HUES64 (cell line): ENCODE data around the gene SEMA6D. TPM values are rescaled to one million over a fixed set of nuclear protein-coding genes. Genes with fewer than 3 reads are reported as not detected.

Experiments
- H3K27ac ChIP-seq: 2 replicates; pipeline ENCODE4 v1.7.0; 2013; ENCODE audit warnings: low read depth, low read length, inconsistent platforms
- H3K27me3 ChIP-seq: 2 replicates; pipeline ENCODE4 v1.6.1; 2013; ENCODE audit warnings: mild to moderate bottlenecking, low read length; ENCODE audit not compliant: insufficient read depth
- H3K36me3 ChIP-seq: 2 replicates; pipeline ENCODE4 v1.6.1; 2013; ENCODE audit warnings: mild to moderate bottlenecking, low read length; ENCODE audit not compliant: insufficient read depth
- H3K4me1 ChIP-seq: 2 replicates; pipeline ENCODE4 v1.6.1; 2013; ENCODE audit warnings: mild to moderate bottlenecking, low read length, moderate library complexity; ENCODE audit not compliant: insufficient read depth
- H3K4me3 ChIP-seq: 2 replicates; pipeline ENCODE4 v1.5.1; 2013; ENCODE audit warnings: mild to moderate bottlenecking, low read length, moderate library complexity
- H3K9ac ChIP-seq: 2 replicates; pipeline ENCODE4 v1.6.1; 2013; ENCODE audit warnings: mild to moderate bottlenecking, low read depth, low read length
- H3K9me3 ChIP-seq: 2 replicates; pipeline ENCODE4 v1.6.1; 2013; ENCODE audit warnings: low read depth, low read length; ENCODE audit not compliant: insufficient read depth
- WGBS: fragments of 150-250, 120-280 bp; methylation state at CpG from one replicate; pipeline ENCODE4 v1.1.7; 2013; ENCODE audit warnings: missing lambda C conversion rate; 5-methylcytosine and 5-hydroxymethylcytosine counted together
- polyA plus RNA-seq, 2 experiments: library from polyadenylated mRNA; stranded (reverse); fragments of 50-300 nt; gene quantifications; one replicate each; pipeline ENCODE4 v1.2.3, GENCODE V29; 2013

SEMA6D gene
- 7.3 TPM for polyA plus RNA-seq (2013, experiment 1 of 2)
- polyA plus RNA-seq (2013, experiment 2 of 2): 11.2 TPM

- Histone ChIP-seq H3K27me3 (peaks cover 43% of the 10 kb centered on the region), H3K9ac (peak within 1 kb of the TSS; percentile 64), H3K4me1 (peaks cover 38% of the 10 kb centered on the region), H3K4me3 (peak within 1 kb of the TSS; percentile 81), H3K27ac (peak within 1 kb of the TSS; percentile 46; the same call in 1 of the 2 replicates), H3K36me3 (no peaks in the 10 kb centered on the region), H3K9me3 (no peaks in the 10 kb centered on the region)
- WGBS: under 1% methylated on average over 40 of the region's 40 CpGs
Observed at GRCh38 chr15:47717036-47717612, at the start of gene SEMA6D. SEMA6D (plus strand) TSS chr15:47717505; CDS start chr15:47759799, 42,294 bp downstream.

- no peak overlapping the region for H3K9ac ChIP-seq
- no peaks in the 10 kb centered on the region for H3K27me3 ChIP-seq
- H3K9me3 ChIP-seq: no peaks in the 10 kb centered on the region
- no peak overlapping the region for H3K4me3 ChIP-seq
- WGBS: 98% methylated on average over 2 of the region's 2 CpGs
- no peak overlapping the region for H3K27ac ChIP-seq
- H3K4me1 ChIP-seq: peaks cover 12% of the 10 kb centered on the region
- H3K36me3 ChIP-seq: no peaks in the 10 kb centered on the region
Observed at GRCh38 chr15:47669221-47669620, 48.1 kb upstream of the SEMA6D start.

GRCh38 chr15:47670365-47670764, 46.9 kb upstream of the SEMA6D start:
- Histone ChIP-seq H3K27ac (no peak overlapping the region), H3K9me3 (no peaks in the 10 kb centered on the region), H3K4me1 (peaks cover 20% of the 10 kb centered on the region), H3K4me3 (no peak overlapping the region), H3K27me3 (no peaks in the 10 kb centered on the region), H3K36me3 (no peaks in the 10 kb centered on the region), H3K9ac (no peak overlapping the region)
- 83% methylated on average over 1 of the region's 1 CpG for WGBS

DNA sequence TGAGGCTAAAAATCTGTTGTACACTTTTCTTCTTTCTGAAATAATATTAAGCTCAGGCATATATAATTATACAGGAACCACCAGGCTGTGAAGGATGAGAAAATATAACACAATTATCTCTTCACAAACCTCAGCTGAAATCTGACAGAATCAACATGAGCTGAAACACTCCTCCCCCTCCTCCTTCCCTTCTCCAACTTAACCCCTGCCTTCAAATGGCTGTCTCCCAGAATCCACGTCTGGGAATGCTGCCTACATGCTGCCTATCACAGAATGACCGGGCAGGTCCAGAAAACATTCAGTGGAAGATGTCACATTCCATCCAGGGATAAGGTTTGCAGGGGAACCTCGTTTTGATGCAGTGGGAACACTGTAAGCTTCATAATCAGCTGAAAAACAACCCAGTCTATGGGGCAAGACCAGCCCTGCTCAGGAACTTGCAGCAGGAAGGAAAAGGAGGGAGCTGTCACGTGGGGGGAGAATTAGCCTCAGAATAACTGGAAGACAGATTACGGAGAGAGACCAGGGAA, 44.0 kb upstream of the SEMA6D start:
- Histone ChIP-seq H3K4me1 (peaks cover 29% of the 10 kb centered on the region), H3K27ac (no peak overlapping the region), H3K36me3 (no peaks in the 10 kb centered on the region), H3K4me3 (no peak overlapping the region), H3K9ac (no peak overlapping the region), H3K27me3 (no peaks in the 10 kb centered on the region), H3K9me3 (peaks cover 10% of the 10 kb centered on the region)
- WGBS: 39% methylated on average over 5 of the region's 5 CpGs

DNA sequence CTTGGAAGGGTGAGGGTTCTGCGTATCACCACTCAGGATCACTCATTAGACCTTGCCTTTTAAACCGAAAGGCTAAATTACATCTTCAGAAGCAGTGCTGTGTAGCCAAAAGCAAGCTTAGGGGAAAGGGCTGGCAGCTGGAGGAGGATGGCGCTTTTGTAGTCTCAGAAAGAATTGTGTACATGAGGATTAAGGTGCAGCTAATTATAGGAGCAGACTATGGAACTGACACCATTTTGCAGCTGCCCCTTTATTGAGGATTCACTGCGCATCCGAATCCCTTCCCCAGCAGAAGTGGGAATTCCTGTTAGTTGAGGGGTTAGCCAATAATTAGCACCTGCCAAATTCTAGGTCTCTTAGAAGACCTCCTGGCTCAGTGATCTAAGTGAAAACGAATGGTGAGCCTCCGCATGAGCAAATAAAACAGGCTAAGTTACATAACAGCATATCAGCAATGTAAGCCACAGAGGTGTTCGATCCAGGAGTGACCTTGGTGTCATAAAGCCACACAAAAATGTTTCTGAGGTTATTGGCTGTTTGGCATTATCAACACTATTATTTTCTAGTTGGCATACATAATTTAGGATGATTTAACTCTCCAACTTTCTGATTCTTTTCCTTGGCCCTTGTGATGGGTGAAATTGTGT, 42.6 kb upstream of the SEMA6D start:
- Histone ChIP-seq H3K27me3 (no peaks in the 10 kb centered on the region), H3K9me3 (peaks cover 10% of the 10 kb centered on the region), H3K4me3 (no peak overlapping the region), H3K27ac (no peak overlapping the region), H3K4me1 (peaks cover 29% of the 10 kb centered on the region), H3K9ac (no peak overlapping the region), H3K36me3 (no peaks in the 10 kb centered on the region)
- WGBS: 94% methylated on average over 8 of the region's 8 CpGs

- Histone ChIP-seq H3K9me3 (peaks cover 10% of the 10 kb centered on the region), H3K4me1 (peaks cover 29% of the 10 kb centered on the region), H3K27ac (no peak overlapping the region), H3K36me3 (no peaks in the 10 kb centered on the region), H3K27me3 (no peaks in the 10 kb centered on the region), H3K4me3 (no peak overlapping the region), H3K9ac (no peak overlapping the region)
- 50% methylated on average over 3 of the region's 3 CpGs for WGBS
Observed at GRCh38 chr15:47675735-47676134, 41.6 kb upstream of the SEMA6D start.

GRCh38 chr15:47678040-47678439, 39.3 kb upstream of the SEMA6D start:
- Histone ChIP-seq H3K27ac (no peak overlapping the region), H3K4me1 (peaks cover 24% of the 10 kb centered on the region), H3K4me3 (no peak overlapping the region), H3K36me3 (no peaks in the 10 kb centered on the region), H3K9ac (no peak overlapping the region), H3K27me3 (no peaks in the 10 kb centered on the region), H3K9me3 (peaks cover 10% of the 10 kb centered on the region)
- WGBS: 91% methylated on average over 1 of the region's 1 CpG

DNA sequence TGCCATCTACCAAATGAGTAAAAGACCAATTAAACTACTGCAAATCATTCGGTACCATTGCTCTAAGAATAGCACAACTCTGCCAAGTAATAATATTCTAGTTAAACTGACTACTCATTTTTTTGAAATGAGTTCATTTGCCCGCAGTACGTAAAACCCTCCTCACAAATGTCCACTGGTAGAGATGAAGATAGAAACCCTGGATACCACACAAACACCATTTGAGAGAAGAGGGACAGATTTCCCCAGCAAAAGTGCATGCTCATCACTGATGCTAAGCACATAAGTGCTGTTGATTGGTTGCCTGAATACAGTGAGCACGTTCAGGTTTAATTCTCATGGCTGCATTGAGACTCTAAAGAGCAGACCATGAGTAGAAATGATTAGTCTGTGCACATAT, 34.6 kb upstream of the SEMA6D start:
- Histone ChIP-seq H3K36me3 (no peaks in the 10 kb centered on the region), H3K9me3 (no peaks in the 10 kb centered on the region), H3K4me3 (no peak overlapping the region), H3K27me3 (no peaks in the 10 kb centered on the region), H3K4me1 (no peaks in the 10 kb centered on the region), H3K9ac (no peak overlapping the region), H3K27ac (no peak overlapping the region)
- 94% methylated on average over 4 of the region's 4 CpGs for WGBS

DNA sequence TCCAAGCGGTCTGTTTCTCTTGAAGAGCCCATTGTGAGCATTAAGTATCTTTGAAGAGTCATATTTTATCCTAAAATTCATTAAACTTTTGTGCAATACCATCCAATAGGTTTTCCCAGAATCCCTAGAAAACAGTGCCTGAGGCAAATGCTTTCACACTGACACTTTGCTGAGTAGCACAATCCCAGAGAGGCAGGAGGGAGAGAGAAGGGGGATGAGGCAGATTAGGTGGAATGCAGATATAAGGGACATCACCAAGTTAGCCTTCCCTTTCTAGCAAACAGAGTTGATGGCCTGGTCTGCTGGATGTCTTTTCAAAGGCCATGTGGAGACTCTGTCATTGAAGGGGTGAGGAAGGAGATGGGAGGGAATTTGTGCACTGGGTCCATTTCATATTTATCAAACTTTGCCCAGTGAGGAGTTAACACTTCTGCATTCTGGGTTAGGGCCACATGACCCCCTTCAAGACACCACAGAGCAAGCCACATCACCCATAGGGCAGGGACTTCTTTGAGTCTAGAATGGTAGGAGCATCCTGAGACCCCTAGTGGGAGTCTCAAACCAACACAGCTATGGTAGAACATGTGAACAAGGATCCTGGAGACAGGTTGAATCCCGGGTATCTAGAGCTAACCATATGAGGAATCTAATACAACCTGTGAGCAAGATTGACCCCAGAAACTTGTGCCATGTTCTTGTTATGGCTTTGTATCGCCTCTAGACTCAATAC, 32.0 kb upstream of the SEMA6D start:
- Histone ChIP-seq H3K4me1 (no peaks in the 10 kb centered on the region), H3K27me3 (no peaks in the 10 kb centered on the region), H3K4me3 (no peak overlapping the region), H3K36me3 (no peaks in the 10 kb centered on the region), H3K9ac (no peak overlapping the region), H3K9me3 (no peaks in the 10 kb centered on the region), H3K27ac (no peak overlapping the region)
- 93% methylated on average over 3 of the region's 3 CpGs for WGBS

DNA sequence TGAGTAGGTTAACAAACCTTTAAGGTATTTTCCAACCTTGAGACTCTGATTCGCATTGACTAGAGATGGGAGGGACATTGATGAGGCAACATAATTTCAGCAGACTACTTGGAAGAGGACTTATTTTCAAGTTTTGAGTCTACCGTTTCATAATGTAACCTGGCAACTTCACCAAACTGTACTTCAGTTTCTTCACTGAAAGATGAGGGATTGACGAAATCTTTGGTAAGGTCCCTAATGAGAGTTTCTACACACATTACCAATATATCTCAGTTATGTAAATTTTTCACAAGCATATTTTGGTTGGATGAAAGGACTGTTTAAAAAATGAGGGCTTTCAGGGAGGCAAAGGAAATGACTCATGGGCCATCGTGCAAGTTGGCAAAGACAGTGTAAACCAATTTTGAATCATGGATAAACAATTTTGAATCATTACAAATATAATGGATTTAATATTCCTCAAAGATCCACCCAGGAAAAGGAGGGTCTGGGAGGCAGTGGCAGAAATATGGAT, 28.7 kb upstream of the SEMA6D start:
- 95% methylated on average over 4 of the region's 4 CpGs for WGBS
- no peaks in the 10 kb centered on the region for H3K36me3 ChIP-seq
- H3K27ac ChIP-seq: no peak overlapping the region
- H3K9ac ChIP-seq: no peak overlapping the region
- no peak overlapping the region for H3K4me3 ChIP-seq
- no peaks in the 10 kb centered on the region for H3K27me3 ChIP-seq
- no peaks in the 10 kb centered on the region for H3K4me1 ChIP-seq
- H3K9me3 ChIP-seq: no peaks in the 10 kb centered on the region

- H3K9me3 ChIP-seq: no peaks in the 10 kb centered on the region
- WGBS: 83% methylated on average over 4 of the region's 4 CpGs
- no peaks in the 10 kb centered on the region for H3K27me3 ChIP-seq
- H3K4me1 ChIP-seq: no peaks in the 10 kb centered on the region
- H3K36me3 ChIP-seq: no peaks in the 10 kb centered on the region
- H3K9ac ChIP-seq: no peak overlapping the region
- no peak overlapping the region for H3K4me3 ChIP-seq
- no peak overlapping the region for H3K27ac ChIP-seq
Observed at GRCh38 chr15:47689660-47690059, 27.6 kb upstream of the SEMA6D start.
